Mesendoderm (in vitro differentiated cells): ENCODE results near the gene TBC1D17.
A peak's percentile ranks its signal among the peaks of the same experiment; 100 is the strongest.

Experiments
- DNase-seq: peaks from one replicate; pipeline ENCODE4 v3.0.0; 2013
- H2AK5ac ChIP-seq: 2 replicates; pipeline ENCODE4 v1.6.1; 2013; ENCODE audit warnings: low read length, inconsistent platforms
- H2BK120ac ChIP-seq: 2 replicates; pipeline ENCODE4 v1.6.1; 2013; ENCODE audit warnings: low read depth, mild to moderate bottlenecking, low read length, moderate library complexity, mixed read lengths
- H2BK15ac ChIP-seq: replicated peaks from 2 replicates; pipeline ENCODE4 v1.6.1; 2013; ENCODE audit warnings: low read depth, mild to moderate bottlenecking, moderate library complexity
- H2BK5ac ChIP-seq: 2 replicates; pipeline ENCODE4 v1.6.1; 2013; ENCODE audit warnings: low read length, inconsistent platforms
- H3K18ac ChIP-seq: 2 replicates; pipeline ENCODE4 v1.6.1; 2013; ENCODE audit warnings: mild to moderate bottlenecking, low read length, mixed read lengths
- H3K23ac ChIP-seq: one replicate; pipeline ENCODE4 v1.6.1; 2013; ENCODE audit warnings: low read length
- H3K27ac ChIP-seq: 2 replicates; pipeline ENCODE4 v1.5.1; 2013; ENCODE audit warnings: low read depth, mild to moderate bottlenecking, inconsistent platforms, low read length, moderate library complexity
- H3K27me3 ChIP-seq: 2 replicates; pipeline ENCODE4 v1.6.1; 2013; ENCODE audit warnings: low read length, control low read depth, mild to moderate bottlenecking, inconsistent platforms; ENCODE audit not compliant: insufficient read depth, poor library complexity
- H3K36me3 ChIP-seq: 2 replicates; pipeline ENCODE4 v1.6.1; 2013; ENCODE audit warnings: low read length, inconsistent platforms; ENCODE audit not compliant: control insufficient read depth, insufficient read depth
- H3K4ac ChIP-seq: one replicate; pipeline ENCODE4 v1.6.1; 2013; ENCODE audit warnings: low read depth, mild to moderate bottlenecking, low read length, moderate library complexity
- H3K4me1 ChIP-seq: 2 replicates; pipeline ENCODE4 v1.6.1; 2013; ENCODE audit warnings: low read depth, low read length, inconsistent platforms; ENCODE audit not compliant: control insufficient read depth
- H3K4me2 ChIP-seq: 2 replicates; pipeline ENCODE4 v1.6.1; 2013; ENCODE audit warnings: low read length
- H3K4me3 ChIP-seq: 2 replicates; pipeline ENCODE4 v1.5.1; 2013; ENCODE audit warnings: mild to moderate bottlenecking, low read length
- H3K56ac ChIP-seq: one replicate; pipeline ENCODE4 v1.6.1; 2013; ENCODE audit warnings: low read length
- H3K79me1 ChIP-seq: 2 replicates; pipeline ENCODE4 v1.6.1; 2013; ENCODE audit warnings: low read length, inconsistent platforms
- H3K79me2 ChIP-seq: 2 replicates; pipeline ENCODE4 v1.6.1; 2013; ENCODE audit warnings: mild to moderate bottlenecking, low read length; ENCODE audit not compliant: control insufficient read depth, insufficient read depth
- H3K9ac ChIP-seq: 2 replicates; pipeline ENCODE4 v1.6.1; 2013; ENCODE audit warnings: low read length, inconsistent platforms
- H4K5ac ChIP-seq: one replicate; pipeline ENCODE4 v1.6.1; 2013; ENCODE audit warnings: low read length
- H4K8ac ChIP-seq: one replicate; pipeline ENCODE4 v1.6.1; 2013; ENCODE audit warnings: low read depth, mild to moderate bottlenecking, control low read depth, low read length, moderate library complexity
- WGBS: extraction: QIAGEN DNeasy Blood & Tissue Kit; methylation state at CpG from one replicate; pipeline ENCODE4 v1.1.7; 2013; ENCODE audit warnings: low lambda C conversion rate, missing lambda C conversion rate; ENCODE audit not compliant: insufficient coverage; ENCODE audit errors: extremely low coverage; 5-methylcytosine and 5-hydroxymethylcytosine counted together

TBC1D17 gene

GRCh38 chr19:49911381-49912145 is 34.1 kb downstream of the TBC1D17 start:
- Histone ChIP-seq H3K4me1 (no peaks in the 10 kb centered on the region), H4K5ac (no peak overlapping the region), H3K79me1 (peaks cover 18% of the 10 kb centered on the region), H2BK5ac (no peak overlapping the region), H3K9ac (no peak overlapping the region), H3K18ac (no peak overlapping the region), H3K36me3 (peaks cover 27% of the 10 kb centered on the region), H2BK15ac (no peak overlapping the region), H3K23ac (no peak overlapping the region), H2BK120ac (no peak overlapping the region), H3K4me3 (no peak overlapping the region), H3K27ac (no peak overlapping the region), H3K56ac (no peak overlapping the region), H3K27me3 (no peaks in the 10 kb centered on the region), H3K4me2 (no peak overlapping the region), H3K4ac (no peak overlapping the region), H3K79me2 (peaks cover 11% of the 10 kb centered on the region), H2AK5ac (no peak overlapping the region), H4K8ac (no peak overlapping the region)
- no CpG with 5 or more reads among the region's 9 CpGs for WGBS
- DNase-seq, result no peak

- no CpG with 5 or more reads among the region's 21 CpGs for WGBS
Measured at GRCh38 chr19:49912965-49913685, 35.6 kb downstream of the TBC1D17 start.

GRCh38 chr19:49913720-49914119 is 36.2 kb downstream of the TBC1D17 start:
- Histone ChIP-seq H4K5ac (no peak overlapping the region), H3K36me3 (peaks cover 22% of the 10 kb centered on the region), H2BK120ac (no peak overlapping the region), H3K23ac (no peak overlapping the region), H3K4me3 (no peak overlapping the region), H3K4ac (no peak overlapping the region), H3K9ac (no peak overlapping the region), H2BK5ac (no peak overlapping the region), H3K79me2 (peaks cover 21% of the 10 kb centered on the region), H3K56ac (no peak overlapping the region), H2BK15ac (no peak overlapping the region), H3K4me1 (no peaks in the 10 kb centered on the region), H2AK5ac (no peak overlapping the region), H3K27me3 (no peaks in the 10 kb centered on the region), H4K8ac (no peak overlapping the region), H3K18ac (no peak overlapping the region), H3K27ac (no peak overlapping the region), H3K79me1 (peaks cover 24% of the 10 kb centered on the region), H3K4me2 (no peak overlapping the region)
- no peak for DNase-seq
- WGBS, result no CpG with 5 or more reads among the region's 10 CpGs

More at GRCh38 chr19:49912965-49913685, 35.6 kb downstream of the TBC1D17 start:
- H2BK120ac ChIP-seq, result no peak overlapping the region
- no peak overlapping the region for H3K56ac ChIP-seq
- DNase-seq, result peak; percentile 53
- H3K4me1 ChIP-seq, result no peaks in the 10 kb centered on the region
- no peak overlapping the region for H3K23ac ChIP-seq
- H3K27me3 ChIP-seq, result no peaks in the 10 kb centered on the region
- H3K36me3 ChIP-seq, result peaks cover 24% of the 10 kb centered on the region
- no peak overlapping the region for H2AK5ac ChIP-seq
- no peak overlapping the region for H3K9ac ChIP-seq
- no peak overlapping the region for H4K8ac ChIP-seq
- H3K4me3 ChIP-seq, result no peak overlapping the region
- no peak overlapping the region for H3K27ac ChIP-seq
- peaks cover 21% of the 10 kb centered on the region for H3K79me1 ChIP-seq
- H2BK15ac ChIP-seq, result no peak overlapping the region
- no peak overlapping the region for H3K18ac ChIP-seq
- peaks cover 18% of the 10 kb centered on the region for H3K79me2 ChIP-seq
- no peak overlapping the region for H3K4ac ChIP-seq
- H2BK5ac ChIP-seq, result no peak overlapping the region
- no peak overlapping the region for H4K5ac ChIP-seq
- no peak overlapping the region for H3K4me2 ChIP-seq

GRCh38 chr19:49915271-49915670 is 37.8 kb downstream of the TBC1D17 start:
- H2BK5ac ChIP-seq, result no peak overlapping the region
- no peak overlapping the region for H3K4me3 ChIP-seq
- no peak overlapping the region for H3K27ac ChIP-seq
- H2AK5ac ChIP-seq, result no peak overlapping the region
- WGBS, result no CpG with 5 or more reads among the region's 6 CpGs
- H3K79me1 ChIP-seq, result peaks cover 29% of the 10 kb centered on the region
- no peak overlapping the region for H4K5ac ChIP-seq
- no peak overlapping the region for H3K23ac ChIP-seq
- no peak overlapping the region for H3K18ac ChIP-seq
- H3K36me3 ChIP-seq, result peaks cover 15% of the 10 kb centered on the region
- H3K56ac ChIP-seq, result no peak overlapping the region
- no peak for DNase-seq
- no peak overlapping the region for H3K4ac ChIP-seq
- no peak overlapping the region for H2BK120ac ChIP-seq
- H2BK15ac ChIP-seq, result no peak overlapping the region
- no peaks in the 10 kb centered on the region for H3K27me3 ChIP-seq
- no peak overlapping the region for H3K9ac ChIP-seq
- H3K4me1 ChIP-seq, result no peaks in the 10 kb centered on the region
- H3K79me2 ChIP-seq, result peaks cover 28% of the 10 kb centered on the region
- H3K4me2 ChIP-seq, result no peak overlapping the region
- H4K8ac ChIP-seq, result no peak overlapping the region

GRCh38 chr19:49916839-49917733 is 39.6 kb downstream of the TBC1D17 start:
- Histone ChIP-seq H3K79me1 (peaks cover 31% of the 10 kb centered on the region), H3K56ac (no peak overlapping the region), H3K79me2 (peaks cover 39% of the 10 kb centered on the region), H3K27ac (no peak overlapping the region), H4K5ac (no peak overlapping the region), H3K4me1 (no peaks in the 10 kb centered on the region), H3K4ac (no peak overlapping the region), H3K27me3 (no peaks in the 10 kb centered on the region), H4K8ac (no peak overlapping the region), H3K9ac (no peak overlapping the region), H3K23ac (no peak overlapping the region), H2BK120ac (no peak overlapping the region), H2AK5ac (no peak overlapping the region), H3K4me2 (no peak overlapping the region), H2BK5ac (no peak overlapping the region), H3K4me3 (no peak overlapping the region), H2BK15ac (no peak overlapping the region), H3K36me3 (peaks cover 14% of the 10 kb centered on the region), H3K18ac (no peak overlapping the region)
- peak; percentile 62 for DNase-seq
- no CpG with 5 or more reads among the region's 21 CpGs for WGBS
